HG02943 (cell line): ENCODE data around the gene GIMAP1.

Source experiments
- ATAC-seq: cut with Tn5 transposase; IDR thresholded peaks from one replicate; pipeline ENCODE4 v1.9.1; 2021; ENCODE audit warnings: mild to moderate bottlenecking, low read depth, moderate library complexity; ENCODE audit not compliant: unreplicated experiment

Gene GIMAP1

GRCh38 chr7:150744041-150744656, 27.7 kb downstream of the GIMAP1 start:
- ATAC-seq: no peak

- no peak for ATAC-seq
Measured at GRCh38 chr7:150745086-150745485, 28.7 kb downstream of the GIMAP1 start.

- ATAC-seq: no peak
Measured at GRCh38 chr7:150745876-150746275, 29.5 kb downstream of the GIMAP1 start.

- no peak for ATAC-seq
Measured at GRCh38 chr7:150746921-150747320, 30.5 kb downstream of the GIMAP1 start.

GRCh38 chr7:150748376-150748775, 32.0 kb downstream of the GIMAP1 start:
- no peak for ATAC-seq

- ATAC-seq: no peak
Measured at GRCh38 chr7:150751702-150752101, 35.3 kb downstream of the GIMAP1 start.

GRCh38 chr7:150753239-150753638, 36.8 kb downstream of the GIMAP1 start:
- no peak for ATAC-seq

- ATAC-seq: no peak
Measured at GRCh38 chr7:150753826-150754603, 37.6 kb downstream of the GIMAP1 start.

- no peak for ATAC-seq
Measured at GRCh38 chr7:150754951-150755350, 38.5 kb downstream of the GIMAP1 start.

GRCh38 chr7:150755473-150756099, 39.2 kb downstream of the GIMAP1 start:
- no peak for ATAC-seq

- no peak for ATAC-seq
Measured at GRCh38 chr7:150756166-150756565, 39.8 kb downstream of the GIMAP1 start.

- ATAC-seq: no peak
Measured at GRCh38 chr7:150756858-150757257, 40.4 kb downstream of the GIMAP1 start.

GRCh38 chr7:150759479-150759878, 43.1 kb downstream of the GIMAP1 start:
- no peak for ATAC-seq

GRCh38 chr7:150766334-150766709, 49.9 kb downstream of the GIMAP1 start:
- ATAC-seq: no peak

GRCh38 chr7:150769768-150770167, 53.4 kb downstream of the GIMAP1 start:
- no peak for ATAC-seq
